Left renal pelvis (tissue), 4 donors: ENCODE results near the gene NAGLU. TPM values are rescaled to one million over a fixed set of nuclear protein-coding genes. Genes with fewer than 3 reads are reported as not detected.
"Not testable (repeated sequence)": the region's sequence is repeated elsewhere in the genome, so short reads cannot be mapped to it uniquely, and the experiment has no call there.

Experiments used
- DNase-seq, 4 donors: peaks; one replicate each; pipeline ENCODE4 v3.0.0-alpha.2; 2013; ENCODE audit warnings: low read depth in 4 of 4, low spot score in 3 of 4
- polyA plus RNA-seq, 4 donors: library from polyadenylated mRNA; unstranded; fragments of 120-200 nt; gene quantifications; one replicate each; pipeline ENCODE4 v1.2.1, GENCODE V29; 2013; ENCODE audit not compliant: insufficient read length in 4 of 4

The NAGLU gene
- polyA plus RNA-seq, 4 donors: 18.2 to 30.7 (median 19.8) TPM

- no peak for DNase-seq
Observed at GRCh38 chr17:42520540-42520951, 15.5 kb upstream of the NAGLU start.

GRCh38 chr17:42521036-42521435, 15.0 kb upstream of the NAGLU start:
- DNase-seq: no peak

- DNase-seq: no peak
Observed at GRCh38 chr17:42521666-42522262, 14.3 kb upstream of the NAGLU start.

- DNase-seq: no peak
Observed at GRCh38 chr17:42522263-42522790, 13.7 kb upstream of the NAGLU start.

GRCh38 chr17:42522798-42523278, 13.2 kb upstream of the NAGLU start:
- no peak for DNase-seq

- DNase-seq: no peak
Observed at GRCh38 chr17:42525221-42525620, 10.8 kb upstream of the NAGLU start.

- no peak for DNase-seq
Observed at GRCh38 chr17:42526031-42526444, 10.0 kb upstream of the NAGLU start.

GRCh38 chr17:42527932-42528331, 8.1 kb upstream of the NAGLU start:
- no peak for DNase-seq

GRCh38 chr17:42529061-42529460, 7.0 kb upstream of the NAGLU start:
- no peak for DNase-seq

GRCh38 chr17:42530952-42531454, 5.0 kb upstream of the NAGLU start:
- DNase-seq: no peak

- DNase-seq: no peak
Observed at GRCh38 chr17:42531455-42532354, 4.3 kb upstream of the NAGLU start.

GRCh38 chr17:42535155-42536047, 640 bp upstream of the NAGLU start:
- no peak for DNase-seq

GRCh38 chr17:42536372-42537155, 523 bp downstream of the NAGLU start:
- no peak for DNase-seq

- no peak for DNase-seq
Observed at GRCh38 chr17:42537156-42537805, 1.2 kb downstream of the NAGLU start.

- no peak for DNase-seq
Observed at GRCh38 chr17:42537826-42538451, 1.9 kb downstream of the NAGLU start.

GRCh38 chr17:42538482-42538881, 2.4 kb downstream of the NAGLU start:
- DNase-seq: no peak

- DNase-seq: not testable (repeated sequence)
Observed at GRCh38 chr17:42540558-42540957, 4.5 kb downstream of the NAGLU start.

- no peak for DNase-seq
Observed at GRCh38 chr17:42541041-42541833, 5.2 kb downstream of the NAGLU start.
